Mammary epithelial cell (primary cell): ENCODE measurements around the gene C14orf93.

ENCODE experiments used
- EZH2 ChIP-seq: IDR thresholded peaks from 2 replicates; pipeline ENCODE4 v1.6.1; 2012; ENCODE audit warnings: low read length, inconsistent platforms, borderline replicate concordance
- TF ChIP-seq, protein P1 (sequence below), 2 donors: IDR thresholded peaks in 1 of 2; conservative IDR thresholded peaks in 1 of 2; 2 replicates each; pipeline ENCODE4 v1.5.1; 2011 to 2012; ENCODE audit warnings: inconsistent platforms in 2 of 2, low read length in 2 of 2, mild to moderate bottlenecking in 2 of 2, control low read depth in 1 of 2, low read depth in 1 of 2; ENCODE audit not compliant: insufficient read depth in 1 of 2; ENCODE audit errors: extremely low read depth in 1 of 2

DNA sequence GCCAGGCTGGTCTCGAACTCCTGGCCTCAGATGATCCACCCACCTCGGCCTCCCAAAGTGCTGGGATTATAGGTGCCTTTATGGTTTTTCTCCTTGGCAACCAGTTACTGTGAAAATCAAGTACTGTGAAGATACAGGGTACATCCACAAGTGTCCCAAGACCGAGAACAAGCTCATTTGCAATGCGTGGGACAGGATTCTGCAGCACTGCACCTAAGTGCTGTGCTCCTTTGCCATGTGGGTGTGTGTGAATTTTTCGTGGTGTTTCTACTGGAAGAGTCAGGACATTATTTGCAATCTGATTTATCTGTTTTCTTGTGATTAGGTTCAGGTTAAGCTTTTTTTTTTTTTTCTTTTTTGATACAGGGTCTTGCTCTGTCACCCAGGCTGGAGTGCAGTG lies 7.1 kb upstream of the C14orf93 start:
- TF ChIP-seq, protein P1, sequence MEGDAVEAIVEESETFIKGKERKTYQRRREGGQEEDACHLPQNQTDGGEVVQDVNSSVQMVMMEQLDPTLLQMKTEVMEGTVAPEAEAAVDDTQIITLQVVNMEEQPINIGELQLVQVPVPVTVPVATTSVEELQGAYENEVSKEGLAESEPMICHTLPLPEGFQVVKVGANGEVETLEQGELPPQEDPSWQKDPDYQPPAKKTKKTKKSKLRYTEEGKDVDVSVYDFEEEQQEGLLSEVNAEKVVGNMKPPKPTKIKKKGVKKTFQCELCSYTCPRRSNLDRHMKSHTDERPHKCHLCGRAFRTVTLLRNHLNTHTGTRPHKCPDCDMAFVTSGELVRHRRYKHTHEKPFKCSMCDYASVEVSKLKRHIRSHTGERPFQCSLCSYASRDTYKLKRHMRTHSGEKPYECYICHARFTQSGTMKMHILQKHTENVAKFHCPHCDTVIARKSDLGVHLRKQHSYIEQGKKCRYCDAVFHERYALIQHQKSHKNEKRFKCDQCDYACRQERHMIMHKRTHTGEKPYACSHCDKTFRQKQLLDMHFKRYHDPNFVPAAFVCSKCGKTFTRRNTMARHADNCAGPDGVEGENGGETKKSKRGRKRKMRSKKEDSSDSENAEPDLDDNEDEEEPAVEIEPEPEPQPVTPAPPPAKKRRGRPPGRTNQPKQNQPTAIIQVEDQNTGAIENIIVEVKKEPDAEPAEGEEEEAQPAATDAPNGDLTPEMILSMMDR (conservative IDR thresholded peaks at IDR 0.05 in 1 of 2, IDR thresholded peaks at IDR 0.05 in 1 of 2; ENCODE audit: extremely low read depth in 1 of 2, insufficient read depth in 1 of 2, low read depth in 1 of 2, low read length in 2 of 2) = no peak
- no peak for TF ChIP-seq EZH2
